ENCODE data around the gene CACNA1G.

The CACNA1G gene

DNA sequence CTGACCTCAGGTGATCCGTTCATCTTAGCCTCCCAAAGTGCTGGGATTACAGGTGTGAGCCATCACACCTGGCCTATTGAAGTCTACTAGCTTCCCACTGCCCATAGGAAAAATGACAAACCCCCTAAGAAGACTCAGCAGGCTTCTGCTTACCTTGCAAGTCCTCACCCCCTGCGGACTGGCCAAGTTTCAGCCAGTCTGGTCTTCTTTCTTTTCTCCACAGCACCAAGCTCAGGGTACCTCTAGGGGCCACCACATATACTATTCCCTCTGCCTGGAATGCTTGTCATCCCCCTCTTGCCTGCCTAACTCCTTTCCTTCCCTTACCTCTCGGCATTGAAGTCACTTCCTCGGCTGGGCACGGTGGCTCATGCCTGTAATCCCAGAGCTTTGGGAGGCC lies 105.3 kb downstream of the CACNA1G start:
- no peak for DNase-seq (ENCODE audit: insufficient read length, low spot score)
- no peak for FAIRE-seq

DNA sequence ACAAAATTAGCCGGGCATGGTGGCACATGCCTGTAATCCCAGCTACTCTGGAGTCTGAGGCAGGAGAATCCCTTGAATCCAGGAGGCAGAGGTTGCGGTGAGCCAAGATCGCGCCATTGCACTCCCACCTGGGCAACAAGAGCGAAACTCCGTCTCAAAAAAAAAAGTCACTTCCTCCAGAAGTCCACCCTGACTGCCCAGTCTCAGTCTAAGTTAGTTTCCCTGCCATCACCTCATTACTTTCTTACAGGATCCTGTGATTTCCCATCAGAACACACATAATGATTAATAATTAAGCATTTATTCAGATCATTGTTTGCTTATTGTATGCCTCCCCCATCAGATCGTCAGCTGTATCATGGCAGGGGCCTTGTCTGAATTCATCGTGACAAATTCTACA lies 105.8 kb downstream of the CACNA1G start:
- DNase-seq (ENCODE audit: insufficient read length, low spot score) = no peak
- no peak for FAIRE-seq

DNA sequence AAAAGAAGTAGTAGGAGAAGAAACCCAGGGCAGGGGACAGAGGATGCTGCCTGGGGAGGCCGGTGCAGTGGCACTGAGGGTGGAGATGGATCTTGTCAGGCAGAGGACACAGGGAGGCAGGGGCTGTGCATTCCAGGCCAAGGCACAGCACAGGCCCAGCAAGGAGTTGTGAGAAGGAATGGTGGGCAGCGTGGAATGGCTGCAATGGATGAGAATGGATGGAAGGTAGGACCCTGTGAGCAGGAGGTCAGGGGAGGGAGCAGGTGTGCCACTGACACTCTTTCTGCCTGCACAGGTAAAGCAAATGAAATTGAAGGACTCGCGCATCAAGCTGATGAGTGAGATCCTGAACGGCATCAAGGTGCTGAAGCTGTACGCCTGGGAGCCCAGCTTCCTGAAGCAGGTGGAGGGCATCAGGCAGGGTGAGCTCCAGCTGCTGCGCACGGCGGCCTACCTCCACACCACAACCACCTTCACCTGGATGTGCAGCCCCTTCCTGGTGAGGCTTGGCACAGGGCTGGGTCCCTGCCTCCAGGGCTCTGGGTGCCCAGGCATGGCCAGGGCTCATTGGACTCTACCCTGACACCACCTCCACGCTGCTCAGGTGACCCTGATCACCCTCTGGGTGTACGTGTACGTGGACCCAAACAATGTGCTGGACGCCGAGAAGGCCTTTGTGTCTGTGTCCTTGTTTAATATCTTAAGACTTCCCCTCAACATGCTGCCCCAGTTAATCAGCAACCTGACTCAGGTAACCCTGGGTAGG lies 106.9 kb downstream of the CACNA1G start:
- FAIRE-seq (peak; percentile 62), DNase-seq (ENCODE audit: insufficient read length, low spot score) (no peak)

DNA sequence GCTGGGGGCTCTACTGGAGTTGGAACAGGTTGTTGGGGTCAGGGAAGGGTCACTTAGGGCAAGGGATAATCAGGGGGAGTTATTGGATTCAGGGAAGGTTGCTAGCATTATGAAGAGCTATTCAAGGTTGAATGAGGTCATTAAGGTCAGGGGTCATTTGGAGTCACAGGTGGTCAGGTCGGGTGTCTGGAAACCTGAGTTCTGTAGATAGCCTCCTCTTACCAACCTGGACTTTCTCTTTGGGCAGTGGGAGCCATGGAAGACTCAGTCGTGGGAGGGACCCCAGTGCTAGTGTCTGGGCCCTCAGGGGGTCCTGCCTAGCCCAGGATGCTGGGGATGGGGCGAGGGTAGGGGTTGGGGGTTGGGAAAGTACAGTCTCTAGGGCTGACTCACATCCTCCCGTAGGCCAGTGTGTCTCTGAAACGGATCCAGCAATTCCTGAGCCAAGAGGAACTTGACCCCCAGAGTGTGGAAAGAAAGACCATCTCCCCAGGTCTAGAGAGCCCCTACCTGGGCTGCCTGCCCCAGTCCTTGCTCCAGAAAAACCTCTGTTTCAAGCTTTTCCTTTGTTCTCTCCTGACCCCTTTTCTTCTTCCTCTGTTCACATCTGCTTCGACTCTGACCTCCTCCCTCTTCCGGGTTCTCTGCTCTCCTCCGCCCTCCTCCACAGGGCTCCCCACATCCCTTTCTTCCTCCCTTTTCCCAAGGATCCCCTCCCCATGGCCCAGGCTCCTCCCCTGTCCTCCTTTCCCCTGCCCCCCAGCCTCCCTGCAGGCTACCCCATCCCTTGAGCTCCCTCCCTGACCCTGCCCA lies 107.7 kb downstream of the CACNA1G start:
- FAIRE-seq = peak; percentile 9
- no peak for DNase-seq (ENCODE audit: insufficient read length, low spot score)

DNA sequence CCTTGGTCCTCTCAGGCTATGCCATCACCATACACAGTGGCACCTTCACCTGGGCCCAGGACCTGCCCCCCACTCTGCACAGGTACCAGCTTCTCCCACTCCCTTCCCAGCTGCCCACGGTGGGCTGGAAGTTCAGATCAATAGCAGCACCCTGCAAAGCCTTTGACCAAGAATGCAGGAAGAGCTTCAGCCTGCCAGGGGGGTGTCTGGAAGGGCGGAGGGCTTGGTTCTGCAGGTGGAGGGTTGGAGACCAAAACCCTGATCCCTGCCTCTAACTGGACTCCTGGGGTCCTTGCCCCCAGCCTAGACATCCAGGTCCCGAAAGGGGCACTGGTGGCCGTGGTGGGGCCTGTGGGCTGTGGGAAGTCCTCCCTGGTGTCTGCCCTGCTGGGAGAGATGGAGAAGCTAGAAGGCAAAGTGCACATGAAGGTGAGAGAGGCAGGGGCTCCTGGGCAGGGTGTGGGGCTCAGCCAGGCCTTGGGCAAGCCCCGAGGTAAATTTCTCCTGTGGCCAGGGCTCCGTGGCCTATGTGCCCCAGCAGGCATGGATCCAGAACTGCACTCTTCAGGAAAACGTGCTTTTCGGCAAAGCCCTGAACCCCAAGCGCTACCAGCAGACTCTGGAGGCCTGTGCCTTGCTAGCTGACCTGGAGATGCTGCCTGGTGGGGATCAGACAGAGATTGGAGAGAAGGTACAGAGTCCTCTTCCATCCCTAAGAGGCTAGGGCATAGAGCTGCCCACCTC lies 108.5 kb downstream of the CACNA1G start:
- DNase-seq (ENCODE audit: insufficient read length, low spot score) (no peak), FAIRE-seq (no peak)

DNA sequence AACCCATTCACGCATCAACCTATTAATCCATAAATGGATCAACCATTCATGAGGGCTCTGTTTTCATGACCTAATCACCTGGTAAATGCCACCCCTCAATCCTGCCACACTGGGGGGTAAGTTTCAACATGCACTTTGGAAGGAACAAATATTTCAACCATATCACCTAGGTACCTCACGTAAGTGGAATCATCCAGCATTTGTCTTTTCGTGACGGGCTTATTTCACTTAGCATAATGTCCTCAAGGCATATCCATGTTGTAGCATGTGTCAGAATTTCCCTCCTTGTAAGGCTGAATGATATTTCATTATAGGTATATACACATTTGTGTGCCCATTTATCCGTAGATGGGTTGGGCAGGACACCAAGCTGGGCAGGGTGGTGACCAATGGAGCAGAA lies 111.6 kb downstream of the CACNA1G start:
- FAIRE-seq (peak; percentile 42), DNase-seq (ENCODE audit: insufficient read length, low spot score) (no peak)

DNA sequence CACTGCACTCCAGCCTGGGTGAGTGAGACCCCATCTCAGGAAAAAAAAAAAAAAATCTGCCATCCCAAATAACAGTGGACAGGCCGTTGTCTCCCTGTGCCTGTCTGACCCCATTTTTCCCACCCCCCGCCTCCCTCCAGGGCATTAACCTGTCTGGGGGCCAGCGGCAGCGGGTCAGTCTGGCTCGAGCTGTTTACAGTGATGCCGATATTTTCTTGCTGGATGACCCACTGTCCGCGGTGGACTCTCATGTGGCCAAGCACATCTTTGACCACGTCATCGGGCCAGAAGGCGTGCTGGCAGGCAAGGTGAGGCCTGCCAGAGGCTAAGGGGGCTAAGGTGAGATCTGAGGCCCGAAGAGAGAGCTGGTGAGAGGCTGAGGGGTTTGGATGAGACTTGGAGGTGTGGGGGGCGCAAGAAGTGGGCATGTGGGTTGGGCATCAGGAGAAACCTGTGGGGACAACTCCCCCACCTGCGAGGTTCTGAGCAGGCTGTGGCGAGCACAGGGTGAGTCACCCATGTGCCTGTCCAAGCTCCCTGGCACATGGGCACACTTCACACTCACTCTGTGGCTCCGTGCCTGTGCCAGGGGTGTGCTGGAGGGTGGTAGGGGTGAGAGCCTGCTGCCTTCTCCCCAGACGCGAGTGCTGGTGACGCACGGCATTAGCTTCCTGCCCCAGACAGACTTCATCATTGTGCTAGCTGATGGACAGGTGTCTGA lies 112.5 kb downstream of the CACNA1G start:
- FAIRE-seq (peak; percentile 87), DNase-seq (ENCODE audit: insufficient read length, low spot score) (no peak)

DNA sequence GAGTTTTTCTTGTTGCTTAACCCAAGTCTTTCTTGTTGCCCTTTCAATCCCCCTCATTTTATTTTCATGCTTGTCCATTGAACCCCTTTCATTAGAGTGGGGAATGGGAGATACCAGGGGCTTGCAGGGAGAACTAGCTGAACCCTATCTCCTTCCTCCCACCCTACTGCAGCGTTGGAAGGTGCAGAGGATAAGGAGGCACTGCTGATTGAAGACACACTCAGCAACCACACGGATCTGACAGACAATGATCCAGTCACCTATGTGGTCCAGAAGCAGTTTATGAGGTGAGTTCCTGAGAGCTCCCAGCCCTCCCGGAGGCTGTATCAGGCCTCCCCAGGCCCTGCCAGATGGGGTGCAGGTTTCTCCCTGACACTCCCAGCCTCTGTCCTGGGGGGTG lies 114.7 kb downstream of the CACNA1G start:
- no peak for DNase-seq (ENCODE audit: insufficient read length, low spot score)
- no peak for FAIRE-seq

DNA sequence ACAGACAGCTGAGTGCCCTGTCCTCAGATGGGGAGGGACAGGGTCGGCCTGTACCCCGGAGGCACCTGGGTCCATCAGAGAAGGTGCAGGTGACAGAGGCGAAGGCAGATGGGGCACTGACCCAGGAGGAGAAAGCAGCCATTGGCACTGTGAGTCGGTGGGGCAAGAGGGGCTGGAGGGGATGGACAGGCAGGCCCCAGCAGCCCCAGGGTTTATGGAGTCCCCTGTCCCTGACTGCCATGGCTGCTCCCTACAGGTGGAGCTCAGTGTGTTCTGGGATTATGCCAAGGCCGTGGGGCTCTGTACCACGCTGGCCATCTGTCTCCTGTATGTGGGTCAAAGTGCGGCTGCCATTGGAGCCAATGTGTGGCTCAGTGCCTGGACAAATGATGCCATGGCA lies 115.1 kb downstream of the CACNA1G start:
- DNase-seq (ENCODE audit: insufficient read length, low spot score) = no peak
- FAIRE-seq = peak; percentile 55

DNA sequence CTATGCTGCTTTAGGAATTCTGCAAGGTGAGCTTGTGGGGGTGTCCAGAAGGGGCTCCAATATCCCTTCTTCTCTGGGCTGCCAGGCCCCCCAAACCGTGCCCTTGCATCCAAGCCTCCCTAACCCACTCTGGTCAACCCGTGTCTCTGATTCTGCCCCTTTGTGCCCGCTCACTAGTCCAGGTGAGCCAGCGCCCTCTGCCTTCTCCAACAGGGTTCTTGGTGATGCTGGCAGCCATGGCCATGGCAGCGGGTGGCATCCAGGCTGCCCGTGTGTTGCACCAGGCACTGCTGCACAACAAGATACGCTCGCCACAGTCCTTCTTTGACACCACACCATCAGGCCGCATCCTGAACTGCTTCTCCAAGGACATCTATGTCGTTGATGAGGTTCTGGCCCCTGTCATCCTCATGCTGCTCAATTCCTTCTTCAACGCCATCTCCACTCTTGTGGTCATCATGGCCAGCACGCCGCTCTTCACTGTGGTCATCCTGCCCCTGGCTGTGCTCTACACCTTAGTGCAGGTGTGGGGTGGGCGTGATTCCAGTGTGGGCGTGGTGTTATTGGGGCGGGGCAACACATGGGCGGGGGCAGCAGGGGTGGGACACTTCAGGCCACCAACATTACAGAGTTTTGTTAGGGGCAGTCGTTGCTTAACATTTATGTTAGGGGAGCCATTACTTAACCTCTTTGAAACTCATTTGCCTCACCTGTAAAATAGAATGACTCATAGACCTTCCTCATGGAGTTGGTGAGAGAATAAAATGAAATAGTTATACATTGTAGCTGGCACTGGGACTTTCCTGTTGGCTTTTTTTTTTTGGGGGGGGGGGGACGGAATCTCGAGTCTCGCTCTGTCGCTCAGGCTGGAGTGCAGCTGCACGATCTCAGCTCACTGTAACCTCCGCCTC lies 115.8 kb downstream of the CACNA1G start:
- FAIRE-seq = no peak

More for the DNA sequence above, 115.8 kb downstream of the CACNA1G start:
- DNase-seq (ENCODE audit: insufficient read length, low spot score) = no peak

Data from HTR-8/SVneo (cell line).